HUES64 (cell line): ENCODE data around the gene TP53TG5.
A peak's percentile ranks its signal among the peaks of the same experiment; 100 is the strongest.

Experiments used
- H3K27ac ChIP-seq: 2 replicates; pipeline ENCODE4 v1.7.0; 2013; ENCODE audit warnings: low read depth, low read length, inconsistent platforms
- H3K27me3 ChIP-seq: 2 replicates; pipeline ENCODE4 v1.6.1; 2013; ENCODE audit warnings: mild to moderate bottlenecking, low read length; ENCODE audit not compliant: insufficient read depth
- H3K36me3 ChIP-seq: 2 replicates; pipeline ENCODE4 v1.6.1; 2013; ENCODE audit warnings: mild to moderate bottlenecking, low read length; ENCODE audit not compliant: insufficient read depth
- H3K4me1 ChIP-seq: 2 replicates; pipeline ENCODE4 v1.6.1; 2013; ENCODE audit warnings: mild to moderate bottlenecking, low read length, moderate library complexity; ENCODE audit not compliant: insufficient read depth
- H3K4me3 ChIP-seq: 2 replicates; pipeline ENCODE4 v1.5.1; 2013; ENCODE audit warnings: mild to moderate bottlenecking, low read length, moderate library complexity
- H3K9ac ChIP-seq: 2 replicates; pipeline ENCODE4 v1.6.1; 2013; ENCODE audit warnings: mild to moderate bottlenecking, low read depth, low read length
- H3K9me3 ChIP-seq: 2 replicates; pipeline ENCODE4 v1.6.1; 2013; ENCODE audit warnings: low read depth, low read length; ENCODE audit not compliant: insufficient read depth
- WGBS: fragments of 150-250, 120-280 bp; methylation state at CpG from one replicate; pipeline ENCODE4 v1.1.7; 2013; ENCODE audit warnings: missing lambda C conversion rate; 5-methylcytosine and 5-hydroxymethylcytosine counted together

Gene TP53TG5

DNA sequence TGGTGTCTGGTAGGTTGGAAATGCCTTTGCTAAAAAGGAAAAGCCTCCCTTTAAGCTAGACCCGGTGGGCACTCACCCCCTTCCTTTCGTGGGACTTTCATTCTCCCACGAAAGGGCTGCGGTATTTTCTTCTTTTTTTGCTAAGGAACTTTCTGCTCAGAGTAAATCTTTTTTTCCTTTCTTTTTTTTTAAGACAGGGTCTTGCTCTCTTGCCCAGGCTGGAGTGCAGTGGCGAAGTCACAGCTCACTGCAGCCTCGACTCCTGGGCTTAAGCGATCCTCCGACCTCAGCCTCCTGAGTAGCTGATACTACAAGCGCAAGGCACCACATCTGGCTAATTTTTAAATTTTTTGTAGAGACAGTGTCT is 4.0 kb downstream of the TP53TG5 start:
- H3K4me1 ChIP-seq: 0 out of 2 replicates have a peak, but pooled peaks cover 5% of the 10 kb centered on the region
- no peaks in the 10 kb centered on the region; the same call in 1 of the 2 replicates for H3K36me3 ChIP-seq
- 68% methylated on average over 9 of the region's 9 CpGs for WGBS
- no peaks in the 10 kb centered on the region for H3K9me3 ChIP-seq
- peaks cover 6% of the 10 kb centered on the region for H3K27me3 ChIP-seq
- peak overlapping the region; percentile 62; the same call in 1 of the 2 replicates for H3K4me3 ChIP-seq
- H3K27ac ChIP-seq: no peak overlapping the region
- H3K9ac ChIP-seq: no peak overlapping the region

GRCh38 chr20:45373353-45374100 is 4.6 kb downstream of the TP53TG5 start:
- WGBS: 31% methylated on average over 36 of the region's 38 CpGs
- Histone ChIP-seq H3K4me1 (0 out of 2 replicates have a peak, but pooled peaks cover 5% of the 10 kb centered on the region), H3K9me3 (no peaks in the 10 kb centered on the region), H3K9ac (peak overlapping the region; percentile 45), H3K27ac (0 out of 2 replicates have a peak overlapping the region, but pooled peaks have one; percentile 35), H3K36me3 (peaks cover 3% of the 10 kb centered on the region), H3K4me3 (peak overlapping the region; percentile 62), H3K27me3 (peaks cover 6% of the 10 kb centered on the region)

- H3K27me3 ChIP-seq: peaks cover 6% of the 10 kb centered on the region
- H3K9ac ChIP-seq: no peak overlapping the region; the same call in 1 of the 2 replicates
- no peaks in the 10 kb centered on the region for H3K9me3 ChIP-seq
- H3K36me3 ChIP-seq: peaks cover 10% of the 10 kb centered on the region
- 85% methylated on average over 30 of the region's 30 CpGs for WGBS
- no peak overlapping the region for H3K27ac ChIP-seq
- H3K4me1 ChIP-seq: 0 out of 2 replicates have a peak, but pooled peaks cover 5% of the 10 kb centered on the region
- H3K4me3 ChIP-seq: peak overlapping the region; percentile 62
Measured at GRCh38 chr20:45372646-45373352, 5.3 kb downstream of the TP53TG5 start.

GRCh38 chr20:45372241-45372640 is 5.9 kb downstream of the TP53TG5 start:
- WGBS: 94% methylated on average over 10 of the region's 10 CpGs
- 0 out of 2 replicates have a peak, but pooled peaks cover 5% of the 10 kb centered on the region for H3K4me1 ChIP-seq
- no peak overlapping the region for H3K4me3 ChIP-seq
- peaks cover 6% of the 10 kb centered on the region for H3K27me3 ChIP-seq
- H3K36me3 ChIP-seq: peaks cover 16% of the 10 kb centered on the region
- no peak overlapping the region for H3K27ac ChIP-seq
- H3K9ac ChIP-seq: no peak overlapping the region
- no peaks in the 10 kb centered on the region for H3K9me3 ChIP-seq

DNA sequence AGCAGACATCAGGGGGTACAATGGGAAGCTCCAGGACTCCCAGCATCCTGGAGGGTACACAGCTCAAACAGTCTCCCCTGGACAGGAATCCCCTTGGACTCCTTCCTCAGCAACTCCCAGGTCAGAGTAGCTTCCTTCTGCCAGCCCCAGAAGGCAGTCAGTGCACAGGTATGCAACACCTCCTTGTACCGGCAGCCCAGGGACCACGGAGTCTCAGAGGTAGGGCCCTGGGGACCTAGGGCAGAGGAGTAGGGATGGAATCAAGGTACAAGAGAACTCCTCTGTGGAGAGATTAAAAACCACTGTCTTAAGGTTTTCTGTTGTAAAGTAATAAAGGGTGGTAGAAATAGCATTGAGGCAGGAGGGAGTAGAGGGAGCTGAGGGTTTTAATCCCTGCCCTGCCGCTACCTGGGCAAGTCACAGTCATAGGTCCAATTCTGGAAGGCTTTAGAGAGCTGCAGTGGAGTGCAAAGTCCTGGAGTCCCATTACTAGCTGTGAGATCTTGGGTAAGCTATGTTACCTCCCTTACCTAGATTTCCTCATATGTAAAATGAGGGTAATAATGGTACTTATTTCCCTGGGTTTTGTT is 7.5 kb downstream of the TP53TG5 start:
- H3K36me3 ChIP-seq: peaks cover 31% of the 10 kb centered on the region
- H3K4me3 ChIP-seq: no peak overlapping the region
- no peaks in the 10 kb centered on the region for H3K9me3 ChIP-seq
- H3K27ac ChIP-seq: no peak overlapping the region
- 0 out of 2 replicates have a peak, but pooled peaks cover 5% of the 10 kb centered on the region for H3K4me1 ChIP-seq
- peaks cover 6% of the 10 kb centered on the region for H3K27me3 ChIP-seq
- no peak overlapping the region for H3K9ac ChIP-seq
- WGBS: 95% methylated on average over 3 of the region's 3 CpGs

DNA sequence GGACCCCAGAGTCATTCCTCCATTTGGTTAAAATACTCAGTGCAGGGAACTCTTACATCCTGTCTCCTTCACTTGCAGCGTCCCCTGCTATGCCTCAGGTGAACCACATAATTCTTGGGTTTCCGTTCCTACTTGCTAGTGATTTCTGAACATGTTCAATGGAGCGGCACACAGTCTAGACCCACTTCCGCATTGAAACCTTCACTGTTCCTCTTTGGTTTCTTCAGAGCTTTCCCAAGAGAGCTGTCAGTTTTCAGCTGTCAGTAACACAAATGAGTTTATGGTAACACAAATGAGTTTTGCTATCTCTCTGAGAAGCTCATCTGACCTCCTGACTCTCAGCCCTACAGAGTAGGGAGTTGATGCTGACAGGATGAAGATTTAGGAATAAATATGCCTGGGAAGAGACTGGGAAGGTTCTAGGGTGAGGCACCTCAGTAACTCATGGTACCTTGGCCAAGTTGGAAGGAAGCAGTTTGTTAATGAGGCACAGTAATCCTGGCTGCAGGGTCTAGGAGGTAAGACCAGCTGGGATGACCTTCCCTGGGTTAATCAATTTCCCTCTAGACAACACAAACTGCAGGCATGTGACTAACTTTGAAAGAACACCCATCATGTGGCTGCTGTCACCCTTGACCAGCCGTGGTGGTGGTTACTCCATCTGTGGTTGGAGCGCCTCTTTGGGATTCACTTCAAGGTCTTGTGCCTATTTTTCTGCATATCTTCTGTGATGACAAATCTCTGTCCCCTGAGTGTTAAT is 9.7 kb downstream of the TP53TG5 start:
- Histone ChIP-seq H3K4me3 (no peak overlapping the region), H3K9me3 (no peaks in the 10 kb centered on the region), H3K27me3 (peaks cover 6% of the 10 kb centered on the region), H3K4me1 (peaks cover 11% of the 10 kb centered on the region; the same call in 1 of the 2 replicates), H3K27ac (no peak overlapping the region), H3K9ac (no peak overlapping the region), H3K36me3 (peaks cover 37% of the 10 kb centered on the region)
- WGBS: 88% methylated on average over 6 of the region's 6 CpGs

GRCh38 chr20:45367126-45367525 is 11.0 kb downstream of the TP53TG5 start:
- Histone ChIP-seq H3K36me3 (peaks cover 37% of the 10 kb centered on the region), H3K4me3 (no peak overlapping the region), H3K27me3 (no peaks in the 10 kb centered on the region), H3K9ac (no peak overlapping the region), H3K27ac (no peak overlapping the region), H3K4me1 (peaks cover 6% of the 10 kb centered on the region; the same call in 1 of the 2 replicates), H3K9me3 (no peaks in the 10 kb centered on the region)

DNA sequence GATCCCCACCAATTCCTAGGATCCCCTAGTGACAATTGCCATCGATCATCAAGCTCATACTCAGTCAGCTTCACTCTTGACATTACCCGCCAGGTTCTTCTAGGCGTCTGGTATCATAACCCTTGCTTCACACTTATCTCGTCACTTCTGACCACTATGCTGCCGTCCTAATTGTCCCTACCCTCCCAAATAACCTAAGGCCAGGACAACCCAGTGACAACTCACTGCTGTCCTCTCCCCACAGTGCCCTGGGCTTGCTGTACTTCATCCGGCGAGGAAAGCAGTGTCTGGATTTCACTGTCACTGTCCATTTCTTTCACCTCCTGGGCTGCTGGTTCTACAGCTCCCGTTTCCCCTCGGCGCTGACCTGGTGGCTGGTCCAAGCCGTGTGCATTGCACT is 11.5 kb downstream of the TP53TG5 start:
- 87% methylated on average over 11 of the region's 11 CpGs for WGBS
- H3K27me3 ChIP-seq: no peaks in the 10 kb centered on the region
- no peaks in the 10 kb centered on the region for H3K9me3 ChIP-seq
- peaks cover 37% of the 10 kb centered on the region for H3K36me3 ChIP-seq
- H3K9ac ChIP-seq: no peak overlapping the region
- peaks cover 6% of the 10 kb centered on the region; the same call in 1 of the 2 replicates for H3K4me1 ChIP-seq
- H3K4me3 ChIP-seq: no peak overlapping the region
- no peak overlapping the region for H3K27ac ChIP-seq

- Histone ChIP-seq H3K36me3 (peaks cover 37% of the 10 kb centered on the region), H3K27ac (no peak overlapping the region), H3K9ac (no peak overlapping the region), H3K9me3 (no peaks in the 10 kb centered on the region), H3K27me3 (no peaks in the 10 kb centered on the region), H3K4me3 (no peak overlapping the region), H3K4me1 (peaks cover 6% of the 10 kb centered on the region; the same call in 1 of the 2 replicates)
- 92% methylated on average over 1 of the region's 1 CpG for WGBS
Measured at GRCh38 chr20:45366192-45366591, 11.9 kb downstream of the TP53TG5 start.

- Histone ChIP-seq H3K4me3 (no peak overlapping the region), H3K9ac (no peak overlapping the region), H3K27me3 (no peaks in the 10 kb centered on the region), H3K36me3 (peaks cover 37% of the 10 kb centered on the region), H3K4me1 (peaks cover 6% of the 10 kb centered on the region; the same call in 1 of the 2 replicates), H3K27ac (no peak overlapping the region), H3K9me3 (no peaks in the 10 kb centered on the region)
- 92% methylated on average over 5 of the region's 5 CpGs for WGBS
Measured at GRCh38 chr20:45365444-45365970, 12.6 kb downstream of the TP53TG5 start.
